A549 (cell line): ENCODE results near the gene CARMIL1. TPM values are rescaled to one million over a fixed set of nuclear protein-coding genes. Genes with fewer than 3 reads are reported as not detected.

Source experiments
- ATAC-seq, 2 experiments: fragments of 200-7000 bp in 1 of 2; fragments of >200 bp in 1 of 2; cut with Nextera tagmentation in 1 of 2; cut with Tn5 transposase in 1 of 2; 3 replicates each; pipeline versions ENCODE4 v1.8.0 to v1.9.1; 2018 to 2020; ENCODE audit warnings: mild to moderate bottlenecking in 1 of 2, moderate library complexity in 1 of 2
- CTCF ChIA-PET: fragments of 300-600 bp; sonication (Branson Sonifier 250); formaldehyde crosslinking; extraction: SDS; loops from one replicate; lab custom pipeline; 2021; ENCODE audit warnings: antibody characterized with exemption, inconsistent platforms; lab: Yijun Ruan, JAX
- POLR2A ChIA-PET: fragments of 350-600 bp; formaldehyde crosslinking; extraction: SDS; loops from one replicate; lab custom pipeline; 2021; ENCODE audit warnings: antibody characterized with exemption, inconsistent platforms; lab: Yijun Ruan, JAX
- DNase-seq, 2 experiments: peaks; one replicate each; pipeline versions ENCODE4 v3.0.0 to v3.0.0-alpha.2; 2011 to 2016; ENCODE audit warnings: low read depth in 1 of 2, low spot score in 1 of 2
- FAIRE-seq: peaks from 2 replicates; lab custom pipeline; 2011; peaks lifted over from hg19 to GRCh38; lab: Jason Lieb, UNC
- H3K27ac ChIP-seq, 2 experiments: fragments of >200 bp; sonication (Bioruptor Twin); formaldehyde crosslinking; 3 replicates each; pipeline ENCODE4 v1.5.1; 2016 to 2017
- H3K4me1 ChIP-seq: fragments of >200 bp; sonication (Bioruptor Twin); formaldehyde crosslinking; 3 replicates; pipeline ENCODE4 v1.6.1; 2016
- H3K4me2 ChIP-seq: fragments of >200 bp; sonication (Bioruptor Twin); formaldehyde crosslinking; 3 replicates; pipeline ENCODE4 v1.6.1; 2016
- H3K4me3 ChIP-seq: fragments of >200 bp; sonication (Bioruptor Twin); formaldehyde crosslinking; 3 replicates; pipeline ENCODE4 v1.5.1; 2016
- H3K9me3 ChIP-seq: fragments of >200 bp; sonication (Bioruptor Twin); formaldehyde crosslinking; 3 replicates; pipeline ENCODE4 v1.6.1; 2016
- CBX2 ChIP-seq: fragments of 200-600 bp; sonication (generic); IDR thresholded peaks from 2 replicates; pipeline ENCODE4 v1.6.1; 2016; ENCODE audit warnings: low read depth, mild to moderate bottlenecking, borderline replicate concordance
- CBX8 ChIP-seq: fragments of 200-600 bp; sonication (generic); IDR thresholded peaks from 2 replicates; pipeline ENCODE4 v1.6.1; 2016
- EHF ChIP-seq: fragments of 250-450 bp; sonication (Bioruptor Pico); IDR thresholded peaks from 2 replicates; pipeline ENCODE4 v1.5.0; 2020; ENCODE audit warnings: mild to moderate bottlenecking
- EHMT2 ChIP-seq: fragments of 200-600 bp; sonication (generic); IDR thresholded peaks from 2 replicates; pipeline ENCODE4 v1.6.1; 2016; ENCODE audit warnings: antibody characterized with exemption, low read depth, mild to moderate bottlenecking, moderate library complexity
- EP300 ChIP-seq, 2 experiments: fragments of >200 bp; sonication (Bioruptor Twin); formaldehyde crosslinking; IDR thresholded peaks; 2 replicates in 1 of 2; 3 replicates in 1 of 2; pipeline ENCODE4 v1.6.1; 2016 to 2017
- FOSL2 ChIP-seq, 2 experiments: fragments of 450-650 bp in 1 of 2; fragments of >200 bp in 1 of 2; sonication (Bioruptor Twin) in 1 of 2; formaldehyde crosslinking; IDR thresholded peaks; 2 replicates each; pipeline versions ENCODE4 v1.5.0 to v1.6.1; 2016 to 2020; ENCODE audit warnings: mild to moderate bottlenecking in 1 of 2, moderate library complexity in 1 of 2
- FOXS1 ChIP-seq: fragments of 250-450 bp; sonication (Bioruptor Pico); IDR thresholded peaks from 2 replicates; pipeline ENCODE4 v1.5.0; 2020; ENCODE audit warnings: mild to moderate bottlenecking, moderate library complexity
- HEYL ChIP-seq: fragments of 250-450 bp; sonication (Bioruptor Pico); IDR thresholded peaks from 2 replicates; pipeline ENCODE4 v1.8.0; 2021; ENCODE audit warnings: mild to moderate bottlenecking, moderate library complexity
- HOXB13 ChIP-seq: fragments of 250-450 bp; sonication (Bioruptor Pico); IDR thresholded peaks from 2 replicates; pipeline ENCODE4 v1.5.0; 2020; ENCODE audit warnings: low read depth, mild to moderate bottlenecking, moderate library complexity
- HOXB5 ChIP-seq: fragments of 250-450 bp; sonication (Bioruptor Pico); IDR thresholded peaks from 2 replicates; pipeline ENCODE4 v1.5.0; 2020; ENCODE audit warnings: mild to moderate bottlenecking, moderate library complexity
- JUN ChIP-seq, 2 experiments: fragments of >200 bp; sonication (Bioruptor Twin); formaldehyde crosslinking; IDR thresholded peaks; 2 replicates in 1 of 2; 3 replicates in 1 of 2; pipeline ENCODE4 v1.6.1; 2016 to 2017
- KDM5A ChIP-seq: fragments of 200-600 bp; sonication (generic); IDR thresholded peaks from 2 replicates; pipeline ENCODE4 v1.6.1; 2016; ENCODE audit warnings: antibody characterized with exemption, mild to moderate bottlenecking
- MAFK ChIP-seq: fragments of 450-650 bp; IDR thresholded peaks from 2 replicates; pipeline ENCODE4 v1.6.1; 2014; ENCODE audit not compliant: partially characterized antibody
- MYC ChIP-seq: IDR thresholded peaks from 2 replicates; pipeline ENCODE4 v1.6.1; 2012; ENCODE audit warnings: mild to moderate bottlenecking, inconsistent platforms, low read length, improper control_type of control experiment, borderline replicate concordance
- NFE2L2 ChIP-seq: fragments of 150-350 bp; conservative IDR thresholded peaks from 2 replicates; pipeline ENCODE4 v1.6.1; 2014; ENCODE audit warnings: low read length
- NPAS2 ChIP-seq: fragments of 250-450 bp; sonication (Bioruptor Pico); IDR thresholded peaks from 2 replicates; pipeline ENCODE4 v1.8.0; 2022; ENCODE audit warnings: mild to moderate bottlenecking, moderate library complexity, borderline replicate concordance
- NR3C1 ChIP-seq: fragments of >200 bp; sonication (Bioruptor Twin); formaldehyde crosslinking; IDR thresholded peaks from 3 replicates; pipeline ENCODE4 v1.6.1; 2017
- PHF8 ChIP-seq: fragments of 200-600 bp; sonication (generic); IDR thresholded peaks from 2 replicates; pipeline ENCODE4 v1.6.1; 2016; ENCODE audit warnings: low read depth, mild to moderate bottlenecking, antibody characterized with exemption, moderate library complexity, borderline replicate concordance
- POLR2A ChIP-seq: IDR thresholded peaks from 2 replicates; pipeline ENCODE4 v1.6.1; 2012; ENCODE audit warnings: mild to moderate bottlenecking, low read length
- RAD21 ChIP-seq, 2 experiments: fragments of >200 bp in 1 of 2; sonication (Bioruptor Twin) in 1 of 2; formaldehyde crosslinking in 1 of 2; IDR thresholded peaks in 1 of 2; conservative IDR thresholded peaks in 1 of 2; 2 replicates in 1 of 2; 3 replicates in 1 of 2; pipeline ENCODE4 v1.6.1; 2012 to 2018; ENCODE audit warnings: inconsistent platforms in 1 of 2
- SMC3 ChIP-seq: fragments of >200 bp; sonication (Bioruptor Twin); formaldehyde crosslinking; IDR thresholded peaks from 3 replicates; pipeline ENCODE4 v1.6.1; 2018; ENCODE audit warnings: inconsistent platforms
- TFCP2L1 ChIP-seq: fragments of 250-450 bp; sonication (Bioruptor Pico); IDR thresholded peaks from 2 replicates; pipeline ENCODE4 v1.5.0; 2021; ENCODE audit warnings: mild to moderate bottlenecking
- ZFP36 ChIP-seq: fragments of 450-650 bp; IDR thresholded peaks from 2 replicates; pipeline ENCODE4 v1.6.1; 2014; ENCODE audit warnings: borderline replicate concordance; ENCODE audit not compliant: partially characterized antibody
- ZNF302 ChIP-seq: fragments of 250-450 bp; sonication (Bioruptor Pico); IDR thresholded peaks from 2 replicates; pipeline ENCODE4 v1.9.0; 2021; ENCODE audit warnings: inconsistent platforms, mild to moderate bottlenecking, moderate library complexity
- WGBS: methylation state at CpG from one replicate; pipeline ENCODE4 v1.1.6; 2017; ENCODE audit errors: missing lambda C conversion rate; 5-methylcytosine and 5-hydroxymethylcytosine counted together
- polyA plus RNA-seq, 4 experiments: library from polyadenylated mRNA; depleted of rRNA in 3 of 4; stranded (reverse); fragments of >200 nt; fragmentation: RNase III in 1 of 4; extraction: RNeasy Plus Mini Kit Qiagen cat#74134 plus additional on column Dnase treatment in 1 of 4; gene quantifications; 2 replicates in 3 of 4; 3 replicates in 1 of 4; pipeline ENCODE4 v1.2.3, GENCODE V29; 2011 to 2017
- TF ChIP-seq, protein P1 (sequence below): fragments of 150-350 bp; IDR thresholded peaks from 2 replicates; pipeline ENCODE4 v1.6.1; 2014; ENCODE audit warnings: low read depth, mild to moderate bottlenecking, low read length
- TF ChIP-seq, protein P2 (sequence below): fragments of 250-450 bp; sonication (Bioruptor Pico); IDR thresholded peaks from 2 replicates; pipeline ENCODE4 v1.5.0; 2021; ENCODE audit warnings: mild to moderate bottlenecking, moderate library complexity, borderline replicate concordance
- TF ChIP-seq, protein P3 (sequence below): IDR thresholded peaks from 2 replicates; pipeline ENCODE4 v1.6.1; 2012

CARMIL1 gene
- polyA plus RNA-seq, 2 of the 4 experiments (the other 2 are of a cell fraction) = 11.5 to 11.8 TPM

DNA sequence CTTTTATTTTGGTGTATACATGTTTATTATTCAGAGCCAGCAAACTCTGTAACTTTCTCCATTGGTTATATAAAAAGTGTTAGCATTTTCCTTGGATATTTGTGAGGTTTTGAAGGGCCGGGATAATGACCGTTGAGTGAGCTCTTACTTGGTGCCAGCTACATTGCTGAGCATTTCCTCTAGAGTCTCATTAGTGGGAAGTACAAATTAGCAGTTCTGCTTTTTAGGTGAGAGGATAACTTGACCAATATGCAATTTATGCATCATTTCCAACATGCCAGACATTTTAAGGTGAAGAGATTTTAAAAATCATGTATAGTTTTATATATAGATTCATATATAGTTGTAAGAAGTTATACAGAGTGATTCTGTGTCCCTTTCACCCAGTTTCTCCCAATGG, 84.3 kb downstream of the CARMIL1 start:
- POLR2A ChIA-PET = no interaction called here
- 97% methylated on average over 2 of the region's 2 CpGs for WGBS

DNA sequence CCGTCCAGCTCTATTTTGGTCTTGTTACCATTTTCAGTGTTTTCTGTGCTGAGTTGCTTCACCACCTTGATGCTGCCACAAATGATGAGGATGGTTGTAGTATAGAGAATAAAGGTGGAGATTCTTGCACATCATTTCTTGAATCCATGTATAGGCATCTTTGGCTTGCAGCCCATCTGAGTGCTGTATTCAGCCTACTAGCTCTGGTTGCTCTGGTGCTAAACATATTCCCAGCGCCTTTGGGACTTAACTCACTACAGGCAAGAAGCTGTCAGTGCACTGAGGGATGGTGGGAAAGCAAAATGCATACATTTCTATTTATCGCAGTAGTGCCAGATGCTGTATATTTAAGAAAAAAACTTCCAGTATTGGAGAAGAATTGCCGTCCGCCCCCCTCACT, 86.0 kb downstream of the CARMIL1 start:
- ChIA-PET CTCF (interaction anchor here (1.2 to 2.0 kb wide), 2 partner anchors 10 to 63 kb away, joined by 3 to 10 read pairs; no protein-coding TSS in a partner anchor), POLR2A (no interaction called here)
- Histone ChIP-seq H3K4me3 (no peak overlapping the region), H3K27ac (no peak overlapping the region), H3K4me2 (no peak overlapping the region), H3K4me1 (peaks cover 31% of the 10 kb centered on the region), H3K9me3 (no peaks in the 10 kb centered on the region)
- TF ChIP-seq TFCP2L1 (no peak), POLR2A (no peak), HOXB5 (CRISPR knock-in tag) (no peak), NPAS2 (no peak), ZNF302 (CRISPR knock-in tag) (no peak), EHF (no peak), PHF8 (no peak), HEYL (CRISPR knock-in tag) (no peak), MAFK (no peak), MYC (no peak), FOXS1 (CRISPR knock-in tag) (no peak), RAD21 (conservative IDR thresholded peaks at IDR 0.05 in 1 of 2, IDR thresholded peaks at IDR 0.05 in 1 of 2) (no peak), EP300 (IDR thresholded peaks at IDR 0.05) (no peak), EHMT2 (no peak)
- TF ChIP-seq, protein P1, sequence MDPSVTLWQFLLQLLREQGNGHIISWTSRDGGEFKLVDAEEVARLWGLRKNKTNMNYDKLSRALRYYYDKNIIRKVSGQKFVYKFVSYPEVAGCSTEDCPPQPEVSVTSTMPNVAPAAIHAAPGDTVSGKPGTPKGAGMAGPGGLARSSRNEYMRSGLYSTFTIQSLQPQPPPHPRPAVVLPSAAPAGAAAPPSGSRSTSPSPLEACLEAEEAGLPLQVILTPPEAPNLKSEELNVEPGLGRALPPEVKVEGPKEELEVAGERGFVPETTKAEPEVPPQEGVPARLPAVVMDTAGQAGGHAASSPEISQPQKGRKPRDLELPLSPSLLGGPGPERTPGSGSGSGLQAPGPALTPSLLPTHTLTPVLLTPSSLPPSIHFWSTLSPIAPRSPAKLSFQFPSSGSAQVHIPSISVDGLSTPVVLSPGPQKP = no peak
- TF ChIP-seq, protein P2, sequence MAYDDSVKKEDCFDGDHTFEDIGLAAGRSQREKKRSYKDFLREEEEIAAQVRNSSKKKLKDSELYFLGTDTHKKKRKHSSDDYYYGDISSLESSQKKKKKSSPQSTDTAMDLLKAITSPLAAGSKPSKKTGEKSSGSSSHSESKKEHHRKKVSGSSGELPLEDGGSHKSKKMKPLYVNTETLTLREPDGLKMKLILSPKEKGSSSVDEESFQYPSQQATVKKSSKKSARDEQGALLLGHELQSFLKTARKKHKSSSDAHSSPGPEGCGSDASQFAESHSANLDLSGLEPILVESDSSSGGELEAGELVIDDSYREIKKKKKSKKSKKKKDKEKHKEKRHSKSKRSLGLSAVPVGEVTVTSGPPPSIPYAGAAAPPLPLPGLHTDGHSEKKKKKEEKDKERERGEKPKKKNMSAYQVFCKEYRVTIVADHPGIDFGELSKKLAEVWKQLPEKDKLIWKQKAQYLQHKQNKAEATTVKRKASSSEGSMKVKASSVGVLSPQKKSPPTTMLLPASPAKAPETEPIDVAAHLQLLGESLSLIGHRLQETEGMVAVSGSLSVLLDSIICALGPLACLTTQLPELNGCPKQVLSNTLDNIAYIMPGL = no peak
- FAIRE-seq (no peak), DNase-seq (no peak), ATAC-seq (no peak)
- 94% methylated on average over 5 of the region's 5 CpGs for WGBS

More for the DNA sequence above, 84.3 kb downstream of the CARMIL1 start:
- no peak for FAIRE-seq
- H3K9me3 ChIP-seq = no peaks in the 10 kb centered on the region
- no peak overlapping the region for H3K4me3 ChIP-seq
- no peak for ATAC-seq
- H3K27ac ChIP-seq = no peak overlapping the region
- DNase-seq = no peak
- CTCF ChIA-PET = no interaction called here
- no peak overlapping the region for H3K4me2 ChIP-seq
- no peak for TF ChIP-seq JUN (IDR thresholded peaks at IDR 0.05)
- H3K4me1 ChIP-seq = peaks cover 35% of the 10 kb centered on the region

DNA sequence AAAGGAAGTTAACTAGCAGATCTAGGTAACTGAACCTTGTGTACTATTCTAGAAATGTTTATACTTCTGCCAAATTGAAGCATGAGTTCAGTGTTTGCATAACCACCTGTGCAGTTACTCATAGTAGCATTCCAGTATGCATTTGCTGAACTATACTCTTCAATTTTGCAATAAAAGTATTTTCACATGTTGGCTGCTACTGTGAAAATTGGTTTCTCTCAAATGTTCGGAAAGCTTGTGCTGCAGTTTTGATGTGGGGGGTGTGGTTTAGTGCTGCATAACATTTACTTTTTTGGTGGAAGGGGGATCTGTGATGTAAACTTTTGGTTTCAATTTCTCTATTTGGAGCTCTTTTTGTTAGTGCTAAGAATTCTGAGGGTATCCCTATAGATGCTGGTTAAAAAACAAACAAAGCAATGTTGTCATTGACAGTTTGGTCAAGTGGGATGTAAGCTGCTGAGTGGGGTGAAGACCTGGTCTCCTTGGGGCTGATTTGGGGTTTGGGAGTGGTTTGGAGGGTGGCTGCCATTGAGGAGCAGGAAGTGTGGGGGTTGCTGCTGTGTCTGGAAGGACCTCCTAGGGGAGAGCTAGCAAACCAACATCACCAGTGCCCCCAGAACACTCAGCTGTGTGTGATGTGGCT, 87.8 kb downstream of the CARMIL1 start:
- TF ChIP-seq FOSL2 (IDR thresholded peaks at IDR 0.05) (no peak), FOSL2 (CRISPR knock-in tag; IDR thresholded peaks at IDR 0.05) (no peak), HOXB5 (CRISPR knock-in tag) (no peak), CBX2 (no peak), TFCP2L1 (no peak), NR3C1 (no peak), SMC3 (no peak), NFE2L2 (no peak), CBX8 (no peak), ZFP36 (no peak), FOXS1 (CRISPR knock-in tag) (no peak), HOXB13 (CRISPR knock-in tag) (no peak), KDM5A (no peak), EHMT2 (no peak)
- TF ChIP-seq, protein P3, sequence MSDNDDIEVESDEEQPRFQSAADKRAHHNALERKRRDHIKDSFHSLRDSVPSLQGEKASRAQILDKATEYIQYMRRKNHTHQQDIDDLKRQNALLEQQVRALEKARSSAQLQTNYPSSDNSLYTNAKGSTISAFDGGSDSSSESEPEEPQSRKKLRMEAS = no peak
- CTCF ChIA-PET = interaction anchor here (0.5 to 1.4 kb wide), 3 partner anchors 88 to 465 kb away, joined by 3 to 4 read pairs (median 3); partner anchors contain the start of genes CARMIL1 and SLC17A1
- no peak for FAIRE-seq
- WGBS = 84% methylated on average over 1 of the region's 1 CpG
- DNase-seq = no peak
- no peak; a peak in 1 of 6 replicates for ATAC-seq
- Histone ChIP-seq H3K4me3 (no peak overlapping the region), H3K27ac (peak overlapping the region in 1 of 2 experiments; percentile 56; a peak in 1 of 6 replicates), H3K9me3 (no peaks in the 10 kb centered on the region), H3K4me2 (peak overlapping the region; percentile 56), H3K4me1 (peaks cover 28% of the 10 kb centered on the region)
- POLR2A ChIA-PET = no interaction called here
